Endodermal cell (in vitro differentiated cells): ENCODE data around the gene FAM200B. TPM values are rescaled to one million over a fixed set of nuclear protein-coding genes. Genes with fewer than 3 reads are reported as not detected.
A peak's percentile ranks its signal among the peaks of the same experiment; 100 is the strongest.

Source experiments
- DNase-seq: peaks from one replicate; pipeline ENCODE4 v3.0.0-alpha.2; 2017
- H3K27ac ChIP-seq: 2 replicates; pipeline ENCODE4 v1.5.1; 2013; ENCODE audit warnings: mild to moderate bottlenecking, low read depth, low read length, moderate library complexity
- H3K27me3 ChIP-seq: 2 replicates; pipeline ENCODE4 v1.6.1; 2013; ENCODE audit warnings: mild to moderate bottlenecking, low read length, moderate library complexity; ENCODE audit not compliant: insufficient read depth, control insufficient read depth, poor library complexity, severe bottlenecking
- H3K36me3 ChIP-seq: 2 replicates; pipeline ENCODE4 v1.7.0; 2013; ENCODE audit warnings: mild to moderate bottlenecking, low read length, moderate library complexity; ENCODE audit not compliant: control insufficient read depth, insufficient read depth
- H3K4me1 ChIP-seq: one replicate; pipeline ENCODE4 v1.7.0; 2013; ENCODE audit warnings: low read length; ENCODE audit not compliant: control insufficient read depth, insufficient read depth
- H3K4me3 ChIP-seq: 2 replicates; pipeline ENCODE4 v1.5.1; 2013; ENCODE audit warnings: mild to moderate bottlenecking, low read length, moderate library complexity
- H3K9ac ChIP-seq: 2 replicates; pipeline ENCODE4 v1.6.1; 2013; ENCODE audit warnings: mild to moderate bottlenecking, low read length, moderate library complexity; ENCODE audit not compliant: poor library complexity, severe bottlenecking; ENCODE audit errors: extremely low read depth
- H3K9me3 ChIP-seq: 2 replicates; pipeline ENCODE4 v1.6.1; 2013; ENCODE audit warnings: mild to moderate bottlenecking, low read length, moderate library complexity; ENCODE audit not compliant: control insufficient read depth
- H3K27ac Mint-ChIP-seq: 2 replicates; pipeline ENCODE4 v1.8.0; 2020; ENCODE audit warnings: mixed read lengths
- H3K27me3 Mint-ChIP-seq: 2 replicates; pipeline ENCODE4 v1.8.0; 2021; ENCODE audit warnings: mild to moderate bottlenecking, mixed read lengths; ENCODE audit not compliant: insufficient read depth
- H3K36me3 Mint-ChIP-seq: 2 replicates; pipeline ENCODE4 v1.8.0; 2020; ENCODE audit warnings: low read depth, mixed read lengths
- H3K4me1 Mint-ChIP-seq: 2 replicates; pipeline ENCODE4 v1.8.0; 2020; ENCODE audit warnings: mixed read lengths
- H3K4me3 Mint-ChIP-seq: 2 replicates; pipeline ENCODE4 v1.8.0; 2020; ENCODE audit warnings: mild to moderate bottlenecking, moderate library complexity, mixed read lengths
- H3K9me3 Mint-ChIP-seq: 2 replicates; pipeline ENCODE4 v1.8.0; 2020; ENCODE audit warnings: mild to moderate bottlenecking, mixed read lengths
- WGBS, 2 experiments: methylation state at CpG; one replicate each; pipeline versions ENCODE4 v1.1.5 to v1.1.7; 2013; ENCODE audit warnings: missing lambda C conversion rate in 2 of 2, mixed read lengths in 1 of 2; ENCODE audit not compliant: insufficient coverage in 1 of 2, insufficient read length in 1 of 2; 5-methylcytosine and 5-hydroxymethylcytosine counted together
- total RNA-seq, 2 donors: library from RNA; stranded (reverse); fragmentation: NEBNext Ultra II Directional in 1 of 2; extraction: Animal tissue kit (Norgen Biotek cat#: 25700) in 1 of 2; gene quantifications; 2 replicates in 1 of 2; 3 replicates in 1 of 2; pipeline ENCODE4 v1.2.1, GENCODE V29; 2021
- TF ChIP-seq, protein P1 (sequence below): fragments of 200-600 bp; sonication (generic); conservative IDR thresholded peaks from 2 replicates; pipeline ENCODE4 v1.5.0; 2021; ENCODE audit warnings: antibody characterized with exemption, mild to moderate bottlenecking

The FAM200B gene
- total RNA-seq, 2 donors from 2014 or later = 18.1 to 27.8 TPM

DNA sequence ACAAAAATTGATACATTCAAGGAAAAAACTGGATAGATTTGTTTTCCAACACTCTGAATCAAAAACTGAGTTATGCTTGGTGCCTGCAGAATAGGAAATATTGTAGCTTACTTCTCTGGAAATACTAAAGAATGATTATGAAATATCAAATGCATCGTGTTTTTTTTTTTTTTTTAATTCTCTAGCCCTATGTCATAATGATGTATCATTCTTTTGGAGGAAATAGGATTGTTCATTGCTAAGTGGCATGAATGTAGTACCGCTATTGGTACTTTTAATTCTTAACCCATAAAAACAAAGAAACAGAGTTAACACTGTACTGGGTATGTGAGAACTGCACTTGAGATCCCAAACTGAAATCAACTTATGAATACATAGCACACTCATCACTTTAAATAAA, 7.6 kb upstream of the FAM200B start:
- Mint-ChIP-seq H3K9me3 (no peaks in the 10 kb centered on the region), H3K27me3 (no peaks in the 10 kb centered on the region), H3K4me1 (peaks cover 12% of the 10 kb centered on the region), H3K36me3 (peaks cover 15% of the 10 kb centered on the region), H3K27ac (no peak overlapping the region), H3K4me3 (no peak overlapping the region)
- Histone ChIP-seq H3K27me3 (no peaks in the 10 kb centered on the region), H3K36me3 (peaks cover 20% of the 10 kb centered on the region), H3K9me3 (no peaks in the 10 kb centered on the region), H3K4me3 (no peak overlapping the region), H3K27ac (no peak overlapping the region), H3K4me1 (no peaks in the 10 kb centered on the region), H3K9ac (no peak overlapping the region)
- TF ChIP-seq, protein P1, sequence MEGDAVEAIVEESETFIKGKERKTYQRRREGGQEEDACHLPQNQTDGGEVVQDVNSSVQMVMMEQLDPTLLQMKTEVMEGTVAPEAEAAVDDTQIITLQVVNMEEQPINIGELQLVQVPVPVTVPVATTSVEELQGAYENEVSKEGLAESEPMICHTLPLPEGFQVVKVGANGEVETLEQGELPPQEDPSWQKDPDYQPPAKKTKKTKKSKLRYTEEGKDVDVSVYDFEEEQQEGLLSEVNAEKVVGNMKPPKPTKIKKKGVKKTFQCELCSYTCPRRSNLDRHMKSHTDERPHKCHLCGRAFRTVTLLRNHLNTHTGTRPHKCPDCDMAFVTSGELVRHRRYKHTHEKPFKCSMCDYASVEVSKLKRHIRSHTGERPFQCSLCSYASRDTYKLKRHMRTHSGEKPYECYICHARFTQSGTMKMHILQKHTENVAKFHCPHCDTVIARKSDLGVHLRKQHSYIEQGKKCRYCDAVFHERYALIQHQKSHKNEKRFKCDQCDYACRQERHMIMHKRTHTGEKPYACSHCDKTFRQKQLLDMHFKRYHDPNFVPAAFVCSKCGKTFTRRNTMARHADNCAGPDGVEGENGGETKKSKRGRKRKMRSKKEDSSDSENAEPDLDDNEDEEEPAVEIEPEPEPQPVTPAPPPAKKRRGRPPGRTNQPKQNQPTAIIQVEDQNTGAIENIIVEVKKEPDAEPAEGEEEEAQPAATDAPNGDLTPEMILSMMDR = no peak
- WGBS, 2 experiments = 90 to 100% methylated on average over 1 to 2 of the region's 2 CpGs
- no peak for DNase-seq

DNA sequence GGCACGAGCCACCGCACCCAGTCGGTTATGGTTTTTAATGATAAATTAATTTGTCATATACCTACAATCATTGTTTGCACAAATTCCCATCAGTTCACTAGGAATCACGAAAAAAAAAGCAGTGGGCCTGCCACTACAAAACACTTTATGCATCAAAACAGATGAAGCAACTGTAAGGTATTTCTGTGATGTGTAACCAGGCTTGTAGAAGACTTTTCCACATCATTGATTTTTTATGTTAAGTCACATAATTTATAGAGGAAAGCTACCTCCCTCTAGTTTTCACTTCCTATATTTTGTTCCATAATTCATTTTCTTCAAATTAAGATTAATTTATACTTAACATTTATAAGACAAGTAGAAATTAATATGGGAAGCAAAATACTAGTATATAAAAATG, 6.7 kb upstream of the FAM200B start:
- no peak for DNase-seq
- Mint-ChIP-seq H3K9me3 (no peaks in the 10 kb centered on the region), H3K36me3 (peaks cover 17% of the 10 kb centered on the region), H3K27me3 (no peaks in the 10 kb centered on the region), H3K27ac (peak overlapping the region; percentile 61), H3K4me3 (no peak overlapping the region), H3K4me1 (peaks cover 14% of the 10 kb centered on the region)
- H3K27ac ChIP-seq = no peak overlapping the region
- TF ChIP-seq, protein P1 = no peak
- no peaks in the 10 kb centered on the region for H3K27me3 ChIP-seq
- no peak overlapping the region for H3K9ac ChIP-seq
- H3K4me1 ChIP-seq = no peaks in the 10 kb centered on the region
- peaks cover 27% of the 10 kb centered on the region for H3K36me3 ChIP-seq
- WGBS, 2 experiments = 100% methylated on average over 1 of the region's 4 CpGs; no CpG with 5 or more reads in 1 of the 2 experiments
- H3K4me3 ChIP-seq = no peak overlapping the region
- no peaks in the 10 kb centered on the region for H3K9me3 ChIP-seq

DNA sequence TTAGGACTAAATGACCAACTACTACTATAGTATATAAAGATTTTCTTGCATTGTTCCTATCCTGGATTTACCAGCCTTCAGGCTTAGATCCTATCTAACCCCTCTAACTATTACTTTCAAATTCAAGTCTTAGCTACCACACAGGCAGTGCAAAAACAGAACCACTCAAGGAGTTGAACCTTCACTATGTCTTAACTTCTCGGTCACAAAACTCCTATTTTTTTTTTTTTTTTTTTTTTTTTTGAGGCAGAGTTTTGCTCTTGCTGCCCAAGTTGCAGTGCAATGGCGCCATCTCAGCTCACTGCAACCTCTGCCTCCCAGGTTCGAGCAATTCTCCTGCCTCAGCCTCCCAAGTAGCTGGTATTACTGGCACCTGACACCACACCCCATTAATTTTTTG, 6.3 kb upstream of the FAM200B start:
- no peak overlapping the region for H3K27ac Mint-ChIP-seq
- Histone ChIP-seq H3K36me3 (peaks cover 27% of the 10 kb centered on the region), H3K4me1 (no peaks in the 10 kb centered on the region), H3K9ac (no peak overlapping the region), H3K4me3 (no peak overlapping the region), H3K9me3 (no peaks in the 10 kb centered on the region), H3K27me3 (no peaks in the 10 kb centered on the region), H3K27ac (no peak overlapping the region)
- H3K36me3 Mint-ChIP-seq = peaks cover 16% of the 10 kb centered on the region
- no peaks in the 10 kb centered on the region for H3K9me3 Mint-ChIP-seq
- no peak overlapping the region for H3K4me3 Mint-ChIP-seq
- TF ChIP-seq, protein P1 = peak; percentile 18
- peaks cover 16% of the 10 kb centered on the region for H3K4me1 Mint-ChIP-seq
- DNase-seq = no peak
- 86 to 94% methylated on average over 1 to 3 of the region's 3 CpGs for WGBS, 2 experiments
- no peaks in the 10 kb centered on the region for H3K27me3 Mint-ChIP-seq
